Nephron (organoid): ENCODE results near the gene GLB1L3.

Experiments used
- H3K27ac Mint-ChIP-seq, 3 experiments: 2 replicates each; pipeline ENCODE4 v1.8.0; 2020; ENCODE audit warnings: mixed read lengths in 3 of 3, mild to moderate bottlenecking in 2 of 3, moderate library complexity in 1 of 3
- H3K27me3 Mint-ChIP-seq: 2 replicates; pipeline ENCODE4 v1.8.0; 2021; ENCODE audit warnings: low read depth, mild to moderate bottlenecking, moderate library complexity, mixed read lengths
- H3K36me3 Mint-ChIP-seq: 2 replicates; pipeline ENCODE4 v1.8.0; 2020; ENCODE audit warnings: low read depth, mixed read lengths
- H3K4me1 Mint-ChIP-seq: 2 replicates; pipeline ENCODE4 v1.8.0; 2020; ENCODE audit warnings: mixed read lengths
- H3K4me3 Mint-ChIP-seq, 3 experiments: 2 replicates each; pipeline ENCODE4 v1.8.0; 2020; ENCODE audit warnings: mild to moderate bottlenecking in 3 of 3, mixed read lengths in 3 of 3, moderate library complexity in 2 of 3
- H3K9me3 Mint-ChIP-seq: 2 replicates; pipeline ENCODE4 v1.8.0; 2020; ENCODE audit warnings: mixed read lengths
- CTCF ChIP-seq, 3 experiments: fragments of 200-600 bp; sonication (generic); IDR thresholded peaks; one replicate each; pipeline ENCODE4 v1.5.0; 2021; ENCODE audit warnings: antibody characterized with exemption in 3 of 3; ENCODE audit not compliant: unreplicated experiment in 3 of 3

Gene GLB1L3

GRCh38 chr11:134238956-134239355 is 37.2 kb upstream of the GLB1L3 start:
- Mint-ChIP-seq H3K4me3 (no peak overlapping the region), H3K27me3 (no peaks in the 10 kb centered on the region)

DNA sequence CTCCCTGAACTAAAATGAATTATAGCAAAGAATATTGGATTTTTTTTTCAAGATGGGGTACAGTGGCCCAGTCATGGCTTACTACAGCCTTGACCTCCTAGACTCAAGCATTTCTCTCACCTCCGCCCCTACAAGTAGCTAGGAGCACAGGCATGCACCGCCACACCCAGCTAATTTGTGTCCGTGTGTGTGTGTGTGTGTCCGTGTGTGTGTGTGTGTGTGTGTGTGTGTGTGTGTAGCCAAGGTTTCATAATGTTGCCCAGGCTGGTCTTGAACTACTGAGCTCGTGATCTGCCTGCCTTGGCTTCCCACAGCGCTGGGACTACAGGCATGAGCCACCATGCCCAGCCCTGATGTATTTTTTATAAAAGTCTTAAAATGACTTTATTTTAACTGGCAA is 35.6 kb upstream of the GLB1L3 start:
- H3K9me3 Mint-ChIP-seq = no peaks in the 10 kb centered on the region
- no peak overlapping the region for H3K4me3 Mint-ChIP-seq
- no peaks in the 10 kb centered on the region for H3K4me1 Mint-ChIP-seq
- H3K27me3 Mint-ChIP-seq = no peaks in the 10 kb centered on the region
- TF ChIP-seq CTCF (IDR thresholded peaks at IDR 0.05; ENCODE audit: unreplicated experiment in 3 of 3) = no peak
- H3K36me3 Mint-ChIP-seq = peaks cover 53% of the 10 kb centered on the region
- no peak overlapping the region for H3K27ac Mint-ChIP-seq

More at GRCh38 chr11:134238956-134239355, 37.2 kb upstream of the GLB1L3 start:
- Mint-ChIP-seq H3K4me1 (no peaks in the 10 kb centered on the region), H3K27ac (no peak overlapping the region), H3K9me3 (no peaks in the 10 kb centered on the region), H3K36me3 (peaks cover 53% of the 10 kb centered on the region)
- no peak for TF ChIP-seq CTCF (IDR thresholded peaks at IDR 0.05; ENCODE audit: unreplicated experiment in 3 of 3)

DNA sequence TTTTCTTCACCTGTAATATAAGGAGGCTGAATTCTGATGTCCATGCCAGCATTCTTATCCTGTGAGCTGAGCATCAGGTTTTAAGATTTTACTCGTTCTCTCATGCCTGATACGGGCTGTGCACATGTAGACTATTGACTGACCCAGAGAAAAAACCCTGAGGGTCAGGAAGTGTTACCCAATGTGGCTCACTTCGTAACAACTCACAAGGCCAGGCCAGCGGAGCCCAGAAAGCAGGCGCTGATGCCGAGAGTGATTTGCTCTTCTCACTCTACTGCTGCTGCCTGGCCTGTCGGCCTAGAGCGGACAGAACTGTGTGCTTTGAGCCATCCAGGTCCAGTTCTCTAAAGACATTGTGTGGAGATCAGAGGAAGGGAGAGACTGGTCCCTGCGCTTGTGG is 33.8 kb upstream of the GLB1L3 start:
- Mint-ChIP-seq H3K27ac (no peak overlapping the region), H3K36me3 (peaks cover 51% of the 10 kb centered on the region), H3K4me3 (no peak overlapping the region), H3K27me3 (no peaks in the 10 kb centered on the region), H3K4me1 (no peaks in the 10 kb centered on the region), H3K9me3 (no peaks in the 10 kb centered on the region)
- no peak for TF ChIP-seq CTCF (IDR thresholded peaks at IDR 0.05; ENCODE audit: unreplicated experiment in 3 of 3)

- H3K9me3 Mint-ChIP-seq = no peaks in the 10 kb centered on the region
- no peak for TF ChIP-seq CTCF (IDR thresholded peaks at IDR 0.05; ENCODE audit: unreplicated experiment in 3 of 3)
Measured at GRCh38 chr11:134243913-134244312, 32.3 kb upstream of the GLB1L3 start.

GRCh38 chr11:134244593-134244992 is 31.6 kb upstream of the GLB1L3 start:
- TF ChIP-seq CTCF (IDR thresholded peaks at IDR 0.05; ENCODE audit: unreplicated experiment in 3 of 3) = peak; percentile 26 to 42 (median 28)

More at GRCh38 chr11:134243913-134244312, 32.3 kb upstream of the GLB1L3 start:
- no peaks in the 10 kb centered on the region for H3K4me1 Mint-ChIP-seq
- no peaks in the 10 kb centered on the region for H3K27me3 Mint-ChIP-seq
- no peak overlapping the region for H3K4me3 Mint-ChIP-seq
- H3K36me3 Mint-ChIP-seq = peaks cover 58% of the 10 kb centered on the region
- H3K27ac Mint-ChIP-seq = no peak overlapping the region

GRCh38 chr11:134245434-134245833 is 30.7 kb upstream of the GLB1L3 start:
- Mint-ChIP-seq H3K4me3 (no peak overlapping the region), H3K36me3 (peaks cover 56% of the 10 kb centered on the region), H3K27me3 (no peaks in the 10 kb centered on the region), H3K4me1 (no peaks in the 10 kb centered on the region), H3K27ac (no peak overlapping the region), H3K9me3 (no peaks in the 10 kb centered on the region)
- no peak for TF ChIP-seq CTCF (IDR thresholded peaks at IDR 0.05; ENCODE audit: unreplicated experiment in 3 of 3)

More at GRCh38 chr11:134244593-134244992, 31.6 kb upstream of the GLB1L3 start:
- no peaks in the 10 kb centered on the region for H3K9me3 Mint-ChIP-seq
- H3K27me3 Mint-ChIP-seq = no peaks in the 10 kb centered on the region
- H3K4me1 Mint-ChIP-seq = no peaks in the 10 kb centered on the region
- no peak overlapping the region for H3K27ac Mint-ChIP-seq
- H3K4me3 Mint-ChIP-seq = no peak overlapping the region
- H3K36me3 Mint-ChIP-seq = peaks cover 63% of the 10 kb centered on the region
